Gastroesophageal sphincter (tissue), 4 donors: ENCODE data around the gene SAMD3. TPM values are rescaled to one million over a fixed set of nuclear protein-coding genes. Genes with fewer than 3 reads are reported as not detected.

Source experiments
- ATAC-seq: fragments of 150-250 bp; one replicate; pipeline ENCODE4 v1.9.1; 2016; ENCODE audit warnings: mild to moderate bottlenecking, moderate library complexity
- H3K27ac ChIP-seq, 4 donors: fragments of 200-600 bp; sonication (generic) in 3 of 4; 1 replicate in 3 of 4; 2 replicates in 1 of 4; pipeline ENCODE4 v1.5.1; 2016 to 2019
- H3K27me3 ChIP-seq: fragments of 200-600 bp; sonication (generic); one replicate; pipeline ENCODE4 v1.5.1; 2019
- H3K36me3 ChIP-seq, 2 donors: fragments of 200-600 bp; sonication (generic); one replicate each; pipeline ENCODE4 v1.5.1; 2019; ENCODE audit warnings: control low read depth in 1 of 2
- H3K4me1 ChIP-seq, 3 donors: fragments of 200-600 bp; sonication (generic); 1 replicate in 2 of 3; 2 replicates in 1 of 3; pipeline ENCODE4 v1.5.1; 2016 to 2019; ENCODE audit warnings: control low read depth in 2 of 3
- H3K4me3 ChIP-seq, 2 donors: fragments of 200-600 bp; sonication (generic); one replicate each; pipeline ENCODE4 v1.5.1; 2019; ENCODE audit warnings: mild to moderate bottlenecking in 1 of 2, moderate library complexity in 1 of 2
- H3K9me3 ChIP-seq, 3 donors: fragments of 200-600 bp; sonication (generic); one replicate each; pipeline ENCODE4 v1.5.1; 2017 to 2019; ENCODE audit warnings: control low read depth in 2 of 3
- CTCF ChIP-seq, 4 experiments: fragments of 200-600 bp in 2 of 4; fragments of 450-650 bp in 2 of 4; sonication (generic) in 1 of 4; IDR thresholded peaks; one replicate each; pipeline ENCODE4 v1.5.1; 2017 to 2019; ENCODE audit warnings: antibody characterized with exemption in 4 of 4, mild to moderate bottlenecking in 2 of 4, moderate library complexity in 2 of 4
- EP300 ChIP-seq: sonication (generic); formaldehyde crosslinking; IDR thresholded peaks from one replicate; pipeline ENCODE4 v1.6.1; 2017; ENCODE audit warnings: antibody characterized with exemption, mild to moderate bottlenecking
- POLR2A ChIP-seq, 2 donors: fragments of 450-650 bp; IDR thresholded peaks; one replicate each; pipeline ENCODE4 v1.6.1; 2017; ENCODE audit warnings: antibody characterized with exemption in 2 of 2, mild to moderate bottlenecking in 2 of 2, moderate library complexity in 1 of 2
- POLR2AphosphoS5 ChIP-seq: sonication (generic); formaldehyde crosslinking; IDR thresholded peaks from one replicate; pipeline ENCODE4 v1.6.1; 2017; ENCODE audit warnings: antibody characterized with exemption
- WGBS, 2 donors: methylation state at CpG; one replicate each; pipeline ENCODE4 v1.1.5; 2018; ENCODE audit warnings: low coverage in 1 of 2; 5-methylcytosine and 5-hydroxymethylcytosine counted together
- total RNA-seq, 4 donors: library from RNA; depleted of rRNA; stranded (reverse); fragments of >200 nt; gene quantifications; one replicate each; pipeline ENCODE4 v1.1.0, GENCODE V29; 2016

SAMD3 gene
- total RNA-seq, 4 donors from 2014 or later: 0.54 TPM; not detected in 3

GRCh38 chr6:130159956-130160355 is 62.8 kb downstream of the SAMD3 start:
- H3K27ac ChIP-seq: no peak overlapping the region
- TF ChIP-seq EP300 (no peak), CTCF (IDR thresholded peaks at IDR 0.05) (no peak)
- no peak for ATAC-seq
- no peaks in the 10 kb centered on the region for H3K4me1 ChIP-seq
- peaks cover 0 to 12% (median 0%) of the 10 kb centered on the region in 3 donors for H3K9me3 ChIP-seq
- H3K36me3 ChIP-seq: no peaks in the 10 kb centered on the region
- H3K27me3 ChIP-seq: no peaks in the 10 kb centered on the region
- H3K4me3 ChIP-seq: no peak overlapping the region
- WGBS, 2 donors: 13 to 15% methylated on average over 3 of the region's 3 CpGs

GRCh38 chr6:130158548-130158947 is 64.2 kb downstream of the SAMD3 start:
- WGBS, 2 donors: 98 to 100% methylated on average over 1 to 4 of the region's 4 CpGs
- no peak for TF ChIP-seq POLR2A (IDR thresholded peaks at IDR 0.05)
- TF ChIP-seq CTCF (IDR thresholded peaks at IDR 0.05): no peak
- TF ChIP-seq POLR2AphosphoS5: no peak
- TF ChIP-seq EP300: no peak
- H3K9me3 ChIP-seq: peaks cover 0 to 12% (median 0%) of the 10 kb centered on the region in 3 donors
- H3K4me3 ChIP-seq: no peak overlapping the region
- H3K36me3 ChIP-seq: no peaks in the 10 kb centered on the region
- no peak for ATAC-seq
- H3K27me3 ChIP-seq: no peaks in the 10 kb centered on the region
- no peak overlapping the region for H3K27ac ChIP-seq
- no peaks in the 10 kb centered on the region for H3K4me1 ChIP-seq

GRCh38 chr6:130158056-130158455 is 64.7 kb downstream of the SAMD3 start:
- Histone ChIP-seq H3K27me3 (no peaks in the 10 kb centered on the region), H3K36me3 (no peaks in the 10 kb centered on the region), H3K27ac (no peak overlapping the region), H3K9me3 (peaks cover 0 to 12% (median 0%) of the 10 kb centered on the region in 3 donors), H3K4me3 (no peak overlapping the region), H3K4me1 (no peaks in the 10 kb centered on the region)
- WGBS, 2 donors: 83 to 93% methylated on average over 2 of the region's 2 CpGs
- TF ChIP-seq POLR2AphosphoS5: no peak
- no peak for TF ChIP-seq POLR2A (IDR thresholded peaks at IDR 0.05)
- no peak for TF ChIP-seq CTCF (IDR thresholded peaks at IDR 0.05)
- TF ChIP-seq EP300: no peak
- no peak for ATAC-seq

- TF ChIP-seq POLR2A (IDR thresholded peaks at IDR 0.05) (no peak), POLR2AphosphoS5 (no peak), EP300 (no peak), CTCF (IDR thresholded peaks at IDR 0.05) (no peak)
- Histone ChIP-seq H3K4me1 (no peaks in the 10 kb centered on the region), H3K9me3 (peaks cover 0 to 12% (median 0%) of the 10 kb centered on the region in 3 donors), H3K4me3 (no peak overlapping the region), H3K36me3 (no peaks in the 10 kb centered on the region), H3K27ac (no peak overlapping the region), H3K27me3 (no peaks in the 10 kb centered on the region)
- WGBS, 2 donors: 93 to 96% methylated on average over 5 of the region's 5 CpGs
- no peak for ATAC-seq
Observed at GRCh38 chr6:130156908-130157307, 65.8 kb downstream of the SAMD3 start.

- no peak for ATAC-seq
- H3K4me1 ChIP-seq: no peaks in the 10 kb centered on the region
- no peaks in the 10 kb centered on the region for H3K36me3 ChIP-seq
- H3K9me3 ChIP-seq: no peaks in the 10 kb centered on the region
- no peak for TF ChIP-seq POLR2AphosphoS5
- TF ChIP-seq POLR2A (IDR thresholded peaks at IDR 0.05): no peak
- no peak for TF ChIP-seq CTCF (IDR thresholded peaks at IDR 0.05)
- no peak for TF ChIP-seq EP300
- H3K27ac ChIP-seq: no peak overlapping the region
- 88 to 98% methylated on average over 4 to 6 of the region's 6 CpGs for WGBS, 2 donors
- H3K27me3 ChIP-seq: no peaks in the 10 kb centered on the region
- no peak overlapping the region for H3K4me3 ChIP-seq
Observed at GRCh38 chr6:130152908-130153510, 69.7 kb downstream of the SAMD3 start.
